Erythroblast (primary cell): Measurements from ENCODE around the gene RAP1GAP.

Experiments used
- GATA1 ChIP-seq: IDR thresholded peaks from 2 replicates; pipeline ENCODE4 v1.6.1; 2011; ENCODE audit warnings: low read depth, mild to moderate bottlenecking, control low read depth, low read length, moderate library complexity
- POLR2A ChIP-seq: IDR thresholded peaks from 2 replicates; pipeline ENCODE4 v1.6.1; 2011; ENCODE audit warnings: mild to moderate bottlenecking, low read length

DNA sequence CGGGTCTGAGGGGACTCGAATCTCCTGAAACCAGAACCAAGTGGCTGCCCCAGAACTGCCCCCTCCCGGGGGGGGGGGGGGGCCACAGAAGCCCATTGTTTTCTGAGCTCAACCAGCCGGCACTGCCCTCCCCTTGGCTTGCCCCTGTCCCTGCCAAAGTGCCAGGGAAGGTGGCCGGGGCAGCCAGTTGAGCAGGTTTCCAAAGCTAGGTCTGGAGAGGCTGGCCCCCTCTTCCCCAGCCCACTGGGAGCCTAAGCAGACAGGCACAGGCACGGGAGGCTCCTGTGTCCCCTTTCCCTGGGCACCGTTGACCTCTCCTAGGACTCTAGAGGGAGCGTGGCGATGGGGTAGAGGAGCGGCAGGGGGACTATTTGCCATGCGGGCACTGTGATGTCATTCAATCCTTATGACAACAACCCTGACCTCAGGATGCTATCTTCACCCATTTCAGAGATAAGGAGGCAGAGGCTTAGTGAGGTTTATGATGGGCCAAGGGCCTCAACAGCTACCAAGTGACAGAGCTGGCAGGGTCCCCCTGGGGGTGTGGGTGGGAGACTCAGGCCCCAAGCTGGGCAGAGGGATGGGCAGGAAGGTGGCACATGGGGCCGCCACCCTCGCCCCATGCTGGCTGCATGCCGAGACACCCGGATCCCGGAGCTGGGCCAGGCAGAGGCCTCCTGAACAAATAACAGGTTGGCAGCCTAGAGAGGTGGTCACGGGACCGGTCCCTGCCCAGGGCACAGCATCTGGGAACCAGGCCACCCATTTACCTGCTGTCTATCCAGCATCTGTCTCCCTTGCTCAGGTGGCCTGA, 35.0 kb downstream of the RAP1GAP start:
- no peak for TF ChIP-seq POLR2A
- TF ChIP-seq GATA1 = no peak
